Fibroblast of lung (primary cell): Measurements from ENCODE around the gene IL17RD.

Source experiments
- EZH2 ChIP-seq: IDR thresholded peaks from 2 replicates; pipeline ENCODE4 v1.5.1; 2012; ENCODE audit warnings: low read length, control low read depth, mild to moderate bottlenecking; ENCODE audit errors: missing control alignments
- TF ChIP-seq, protein P1 (sequence below), 2 donors: IDR thresholded peaks in 1 of 2; conservative IDR thresholded peaks in 1 of 2; 1 replicate in 1 of 2; 2 replicates in 1 of 2; pipeline ENCODE4 v1.5.1; 2011 to 2012; ENCODE audit warnings: low read length in 2 of 2, control low read depth in 1 of 2, inconsistent platforms in 1 of 2, low read depth in 1 of 2, mild to moderate bottlenecking in 1 of 2

DNA sequence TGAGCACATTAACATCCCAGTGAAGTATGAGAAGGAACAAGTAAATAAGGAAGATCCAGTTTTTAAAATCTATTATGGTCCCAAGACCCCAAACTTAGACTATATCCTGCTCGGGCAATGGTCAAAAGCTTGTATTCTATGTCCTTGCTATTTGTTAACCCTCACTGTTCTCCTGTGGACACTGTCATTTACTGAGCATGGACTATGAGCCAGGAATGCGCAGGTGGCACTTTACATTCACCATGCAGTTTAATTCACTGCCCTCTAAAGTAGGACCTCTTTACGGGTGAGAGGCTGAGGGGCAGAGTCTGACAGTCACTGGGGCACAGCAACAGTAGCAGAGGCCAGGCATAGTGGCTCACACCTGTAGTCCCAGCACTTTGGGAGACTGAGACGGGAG lies 76.1 kb downstream of the IL17RD start:
- TF ChIP-seq, protein P1, sequence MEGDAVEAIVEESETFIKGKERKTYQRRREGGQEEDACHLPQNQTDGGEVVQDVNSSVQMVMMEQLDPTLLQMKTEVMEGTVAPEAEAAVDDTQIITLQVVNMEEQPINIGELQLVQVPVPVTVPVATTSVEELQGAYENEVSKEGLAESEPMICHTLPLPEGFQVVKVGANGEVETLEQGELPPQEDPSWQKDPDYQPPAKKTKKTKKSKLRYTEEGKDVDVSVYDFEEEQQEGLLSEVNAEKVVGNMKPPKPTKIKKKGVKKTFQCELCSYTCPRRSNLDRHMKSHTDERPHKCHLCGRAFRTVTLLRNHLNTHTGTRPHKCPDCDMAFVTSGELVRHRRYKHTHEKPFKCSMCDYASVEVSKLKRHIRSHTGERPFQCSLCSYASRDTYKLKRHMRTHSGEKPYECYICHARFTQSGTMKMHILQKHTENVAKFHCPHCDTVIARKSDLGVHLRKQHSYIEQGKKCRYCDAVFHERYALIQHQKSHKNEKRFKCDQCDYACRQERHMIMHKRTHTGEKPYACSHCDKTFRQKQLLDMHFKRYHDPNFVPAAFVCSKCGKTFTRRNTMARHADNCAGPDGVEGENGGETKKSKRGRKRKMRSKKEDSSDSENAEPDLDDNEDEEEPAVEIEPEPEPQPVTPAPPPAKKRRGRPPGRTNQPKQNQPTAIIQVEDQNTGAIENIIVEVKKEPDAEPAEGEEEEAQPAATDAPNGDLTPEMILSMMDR (conservative IDR thresholded peaks at IDR 0.05 in 1 of 2, IDR thresholded peaks at IDR 0.05 in 1 of 2; ENCODE audit: low read depth in 1 of 2, low read length in 2 of 2), result no peak
- no peak for TF ChIP-seq EZH2
